Fibroblast of pulmonary artery (primary cell): ENCODE results near the gene KIF16B.

Experiments
- DNase-seq: peaks from one replicate; pipeline ENCODE4 v3.0.0-alpha.2; 2010; ENCODE audit warnings: low read depth
- H3K4me3 ChIP-seq: replicated peaks from 2 replicates; pipeline ENCODE4 v1.5.1; 2011; ENCODE audit warnings: low read depth, mild to moderate bottlenecking, control low read depth, low read length, moderate library complexity
- TF ChIP-seq, protein P1 (sequence below): IDR thresholded peaks from 2 replicates; pipeline ENCODE4 v1.5.1; 2011; ENCODE audit warnings: mild to moderate bottlenecking, control low read depth, low read length, inconsistent platforms; ENCODE audit errors: missing control alignments

The KIF16B gene

DNA sequence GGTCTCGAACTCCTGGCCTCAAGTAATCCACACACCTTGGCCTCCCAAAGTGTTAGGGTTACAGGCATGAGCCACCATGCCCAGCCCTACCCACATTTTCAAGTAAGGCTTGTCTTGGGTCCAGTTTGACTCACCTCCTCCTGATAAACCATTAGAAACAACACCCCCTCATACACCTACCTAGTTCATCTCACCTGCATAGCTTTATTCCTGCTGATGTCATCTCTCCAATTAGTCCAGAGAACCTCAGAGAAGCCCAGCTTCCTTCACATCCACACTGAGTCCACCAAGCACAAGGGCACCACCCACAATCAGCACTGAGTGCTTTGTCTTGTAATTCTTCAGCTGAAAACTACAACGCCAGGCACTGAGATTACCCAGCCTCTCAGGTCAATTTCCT, 35.3 kb downstream of the KIF16B start:
- no peak overlapping the region for H3K4me3 ChIP-seq
- TF ChIP-seq, protein P1, sequence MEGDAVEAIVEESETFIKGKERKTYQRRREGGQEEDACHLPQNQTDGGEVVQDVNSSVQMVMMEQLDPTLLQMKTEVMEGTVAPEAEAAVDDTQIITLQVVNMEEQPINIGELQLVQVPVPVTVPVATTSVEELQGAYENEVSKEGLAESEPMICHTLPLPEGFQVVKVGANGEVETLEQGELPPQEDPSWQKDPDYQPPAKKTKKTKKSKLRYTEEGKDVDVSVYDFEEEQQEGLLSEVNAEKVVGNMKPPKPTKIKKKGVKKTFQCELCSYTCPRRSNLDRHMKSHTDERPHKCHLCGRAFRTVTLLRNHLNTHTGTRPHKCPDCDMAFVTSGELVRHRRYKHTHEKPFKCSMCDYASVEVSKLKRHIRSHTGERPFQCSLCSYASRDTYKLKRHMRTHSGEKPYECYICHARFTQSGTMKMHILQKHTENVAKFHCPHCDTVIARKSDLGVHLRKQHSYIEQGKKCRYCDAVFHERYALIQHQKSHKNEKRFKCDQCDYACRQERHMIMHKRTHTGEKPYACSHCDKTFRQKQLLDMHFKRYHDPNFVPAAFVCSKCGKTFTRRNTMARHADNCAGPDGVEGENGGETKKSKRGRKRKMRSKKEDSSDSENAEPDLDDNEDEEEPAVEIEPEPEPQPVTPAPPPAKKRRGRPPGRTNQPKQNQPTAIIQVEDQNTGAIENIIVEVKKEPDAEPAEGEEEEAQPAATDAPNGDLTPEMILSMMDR: no peak
- no peak for DNase-seq

GRCh38 chr20:16537025-16537665, 36.1 kb downstream of the KIF16B start:
- no peak for DNase-seq
- TF ChIP-seq, protein P1: no peak
- H3K4me3 ChIP-seq: no peak overlapping the region

GRCh38 chr20:16535277-16535676, 38.0 kb downstream of the KIF16B start:
- TF ChIP-seq, protein P1: no peak

DNA sequence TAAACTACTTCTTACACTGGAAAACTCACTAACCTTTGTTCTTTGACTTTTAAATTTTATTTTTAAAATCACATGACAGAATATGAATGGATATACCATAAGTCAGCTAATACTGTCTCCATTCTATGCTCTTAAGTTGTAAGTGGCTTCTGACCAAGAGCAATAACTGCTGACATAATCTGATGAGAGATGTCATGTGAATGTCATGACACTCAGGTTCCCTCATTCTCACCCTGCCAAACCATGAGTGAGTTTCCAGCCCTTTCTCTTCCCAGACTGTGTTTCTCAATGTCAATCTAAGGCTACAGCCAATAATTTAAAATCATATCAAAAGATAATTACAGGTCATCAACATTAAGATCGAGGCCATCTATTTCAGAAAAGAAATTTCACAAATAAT, 39.7 kb downstream of the KIF16B start:
- TF ChIP-seq, protein P1: no peak
- H3K4me3 ChIP-seq: no peak overlapping the region
- DNase-seq: no peak

More at GRCh38 chr20:16535277-16535676, 38.0 kb downstream of the KIF16B start:
- no peak for DNase-seq
- H3K4me3 ChIP-seq: no peak overlapping the region

DNA sequence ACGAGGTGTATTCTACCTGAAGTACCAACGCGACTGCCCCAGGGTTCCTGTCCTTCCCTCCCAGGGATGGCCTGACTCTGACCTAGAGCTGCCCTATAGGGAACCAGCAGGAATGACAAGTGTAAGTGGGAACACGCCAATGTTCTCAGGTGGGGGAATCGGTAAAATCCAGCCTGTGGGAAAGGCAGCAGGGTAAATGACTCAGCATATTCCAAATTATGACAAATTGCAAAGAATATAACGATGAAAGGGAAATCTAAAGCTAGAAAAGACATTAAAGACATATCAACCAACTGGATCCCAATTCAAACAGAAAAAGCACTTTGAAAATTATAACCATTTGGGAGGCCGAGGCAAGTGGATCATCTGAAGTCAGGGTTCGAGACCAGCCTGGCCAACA, 41.8 kb downstream of the KIF16B start:
- TF ChIP-seq, protein P1: no peak
- no peak overlapping the region for H3K4me3 ChIP-seq
- no peak for DNase-seq

- DNase-seq: no peak
- no peak overlapping the region for H3K4me3 ChIP-seq
- TF ChIP-seq, protein P1: no peak
Measured at GRCh38 chr20:16530201-16530681, 43.0 kb downstream of the KIF16B start.

DNA sequence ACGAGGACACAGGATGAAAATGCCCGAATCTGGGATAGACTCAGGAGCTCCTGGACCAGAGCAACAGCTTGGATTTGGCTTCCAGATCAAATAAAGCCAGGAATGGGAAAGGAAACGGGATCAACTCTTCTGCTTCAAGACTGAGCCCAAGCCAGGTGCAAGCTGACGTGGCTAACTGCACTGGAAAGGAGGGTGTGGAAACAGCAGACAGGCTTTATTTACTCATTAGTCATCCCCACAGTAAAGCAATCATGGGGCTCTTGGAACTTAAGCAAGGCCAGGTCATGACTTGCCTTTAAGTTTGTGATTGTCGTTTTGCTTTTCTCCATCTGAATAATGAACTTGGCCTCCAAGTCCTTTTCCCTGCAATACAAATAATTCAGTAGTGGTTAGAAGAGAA, 45.2 kb downstream of the KIF16B start:
- H3K4me3 ChIP-seq: no peak overlapping the region
- TF ChIP-seq, protein P1: no peak
- peak; percentile 77 for DNase-seq
